HG03558 (cell line): Measurements from ENCODE around the gene MTSS2.
"Not testable (repeated sequence)": the region's sequence is repeated elsewhere in the genome, so short reads cannot be mapped to it uniquely, and the experiment has no call there.

Experiments used
- ATAC-seq: cut with Tn5 transposase; IDR thresholded peaks from one replicate; pipeline ENCODE4 v1.9.1; 2021; ENCODE audit warnings: moderate number of reproducible peaks; ENCODE audit not compliant: unreplicated experiment; ENCODE audit errors: extremely low read depth

MTSS2 gene

DNA sequence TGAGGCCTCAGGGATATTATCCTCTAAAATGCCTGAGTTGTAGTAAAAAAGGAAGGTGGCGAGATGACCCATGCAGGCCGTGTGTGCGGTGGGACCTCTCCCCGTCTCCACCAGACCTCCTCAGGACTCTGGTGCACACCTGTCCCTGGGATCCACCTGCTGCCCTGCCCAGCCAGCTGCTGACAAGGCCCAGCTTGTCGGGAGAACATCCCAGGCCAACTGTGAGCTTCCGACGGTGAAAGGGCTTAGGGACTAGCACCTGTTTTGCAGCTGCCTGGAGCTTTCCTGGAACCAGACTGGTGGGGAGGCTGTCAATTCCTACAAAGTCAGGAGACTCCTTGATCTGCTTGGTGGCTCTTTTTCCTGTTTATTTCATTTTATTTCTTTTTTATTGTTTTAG lies 27.9 kb downstream of the MTSS2 start:
- no peak for ATAC-seq

DNA sequence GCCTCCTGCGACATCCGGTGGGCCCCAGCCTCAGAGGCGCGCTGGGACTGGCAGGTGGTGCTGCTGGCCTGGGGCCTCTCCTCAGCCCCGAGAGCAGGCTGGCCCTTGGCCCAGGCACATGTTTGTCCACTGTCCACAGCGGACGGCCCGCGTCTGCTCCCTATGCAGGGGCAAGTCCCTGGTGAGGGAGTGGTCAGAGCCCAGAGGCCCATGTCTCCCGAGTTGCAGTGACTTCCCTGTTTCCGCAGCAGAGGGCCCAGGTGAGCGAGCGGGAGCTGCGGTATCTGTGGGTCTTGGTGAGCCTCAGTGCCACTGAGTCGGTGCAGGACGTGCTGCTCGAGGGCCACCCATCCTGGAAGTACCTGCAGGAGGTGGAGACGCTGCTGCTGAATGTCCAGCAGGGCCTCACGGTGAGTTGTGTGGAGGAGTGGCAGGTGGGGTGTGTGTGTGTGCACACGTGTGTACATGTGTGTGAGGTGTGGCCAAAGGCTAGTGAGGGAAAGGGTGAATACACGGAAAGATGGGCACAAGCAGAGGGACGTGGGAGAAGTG lies 29.1 kb downstream of the MTSS2 start:
- no peak for ATAC-seq

DNA sequence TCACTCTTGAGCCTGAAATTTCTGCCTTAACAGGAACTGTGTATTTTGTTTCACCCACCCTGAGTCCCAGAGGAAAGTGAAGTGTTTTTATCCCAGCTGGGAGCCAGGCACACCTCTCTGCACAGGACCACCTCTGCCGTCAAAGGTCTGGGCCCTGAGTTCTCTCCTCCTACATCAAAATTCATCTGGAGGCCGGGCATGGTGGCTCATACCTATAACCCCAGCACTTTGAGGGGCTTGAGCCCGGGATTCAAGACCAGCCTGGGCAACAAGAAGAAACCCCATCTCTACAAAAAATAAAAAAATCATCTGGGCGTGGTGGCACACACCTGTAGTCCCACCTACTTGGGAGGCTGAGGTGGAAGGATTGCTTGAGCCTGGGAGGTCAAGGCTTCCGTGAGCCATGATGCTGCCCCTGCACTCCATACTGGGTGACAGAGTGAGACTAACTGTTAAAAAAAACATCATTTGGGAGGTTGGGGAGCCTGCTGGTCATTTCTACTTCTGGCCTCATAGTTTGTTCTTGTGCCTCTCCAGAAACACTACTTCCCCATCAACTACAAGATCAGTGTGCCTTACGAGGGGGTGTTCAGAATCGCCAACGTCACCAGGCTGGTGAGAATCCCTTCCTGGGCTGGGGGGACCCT lies 29.7 kb downstream of the MTSS2 start:
- no peak for ATAC-seq

DNA sequence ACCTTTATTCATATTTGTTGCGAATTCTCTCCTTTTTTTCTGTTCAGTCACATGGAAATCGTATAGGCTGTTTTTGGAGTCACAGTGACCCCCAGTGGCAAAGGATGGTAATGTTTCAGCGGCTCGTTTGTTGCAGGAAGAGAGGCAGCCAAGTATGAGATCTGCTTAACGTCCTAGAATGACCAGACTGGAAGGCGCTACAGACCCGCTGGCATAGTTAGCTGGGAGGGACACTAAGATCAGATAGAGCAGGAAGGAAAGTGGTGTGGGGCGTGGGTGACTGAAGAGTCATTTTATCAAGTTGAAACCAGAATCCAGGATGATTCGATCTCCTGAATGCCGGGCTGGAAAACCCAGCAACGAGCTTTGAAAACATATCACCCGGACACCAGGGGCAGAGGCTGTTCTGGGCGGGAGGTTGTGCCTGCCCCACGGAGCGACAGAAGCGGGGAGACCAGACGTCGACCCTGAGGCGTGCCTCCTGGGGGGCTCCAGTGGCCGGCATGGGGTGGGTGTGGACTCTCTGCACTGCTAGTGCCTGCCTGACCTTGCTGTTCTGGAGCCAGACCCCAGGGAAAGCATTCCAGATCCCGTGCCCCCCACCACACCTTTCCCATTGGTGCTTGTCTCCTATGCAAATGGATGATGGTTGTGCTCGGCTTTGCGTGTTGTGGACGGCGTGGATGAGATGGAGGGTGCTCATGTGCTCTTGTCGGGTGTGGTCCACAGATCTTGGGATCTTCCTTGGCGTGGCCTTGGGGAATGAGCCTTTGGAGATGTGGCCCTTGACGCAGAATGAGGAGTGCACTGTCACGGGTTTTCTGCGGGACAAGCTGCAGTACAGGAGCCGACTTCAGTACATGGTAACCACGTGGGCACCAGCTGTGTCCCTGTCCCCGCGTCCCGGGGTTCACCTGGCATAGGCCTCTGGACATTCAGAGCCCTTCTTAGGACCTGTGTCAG lies 31.8 kb downstream of the MTSS2 start:
- ATAC-seq: no peak

DNA sequence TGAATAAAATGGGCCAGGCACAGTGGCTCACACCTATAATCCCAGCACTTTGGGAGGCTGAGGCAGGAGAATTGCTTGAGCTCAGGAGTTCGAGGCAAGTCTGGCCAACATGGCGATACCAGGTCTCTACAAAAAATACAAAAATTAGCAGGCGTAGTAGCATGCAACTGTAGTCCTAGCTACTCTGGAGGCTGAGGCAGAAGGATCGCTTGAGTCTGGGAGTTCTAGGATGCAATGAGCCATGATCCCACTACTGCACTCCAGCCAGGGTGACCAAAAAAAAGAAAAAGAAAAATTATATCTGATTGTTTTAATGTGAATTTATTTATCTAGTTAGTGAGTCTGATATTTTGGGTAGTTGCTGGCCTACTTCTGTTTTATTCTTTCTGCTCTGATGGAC lies 32.4 kb downstream of the MTSS2 start:
- ATAC-seq: no peak

DNA sequence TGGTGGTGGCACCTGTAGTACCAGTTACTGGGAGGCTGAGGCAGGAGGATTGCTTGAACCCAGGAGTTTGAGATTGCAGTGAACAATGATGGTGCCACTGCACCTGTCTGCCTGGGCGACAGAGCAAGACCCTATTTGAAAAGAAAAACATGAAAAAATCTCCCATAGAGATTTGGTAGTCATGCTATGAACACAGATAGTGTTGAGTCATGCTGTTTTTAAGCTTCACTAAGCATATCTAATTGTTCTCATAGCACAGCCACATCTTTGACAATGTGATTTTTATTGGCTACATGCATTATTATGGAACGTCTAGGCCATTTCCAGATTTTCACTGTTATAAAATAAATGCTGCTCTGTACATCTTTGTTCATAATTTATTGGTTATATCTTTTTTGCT lies 33.5 kb downstream of the MTSS2 start:
- ATAC-seq: no peak

DNA sequence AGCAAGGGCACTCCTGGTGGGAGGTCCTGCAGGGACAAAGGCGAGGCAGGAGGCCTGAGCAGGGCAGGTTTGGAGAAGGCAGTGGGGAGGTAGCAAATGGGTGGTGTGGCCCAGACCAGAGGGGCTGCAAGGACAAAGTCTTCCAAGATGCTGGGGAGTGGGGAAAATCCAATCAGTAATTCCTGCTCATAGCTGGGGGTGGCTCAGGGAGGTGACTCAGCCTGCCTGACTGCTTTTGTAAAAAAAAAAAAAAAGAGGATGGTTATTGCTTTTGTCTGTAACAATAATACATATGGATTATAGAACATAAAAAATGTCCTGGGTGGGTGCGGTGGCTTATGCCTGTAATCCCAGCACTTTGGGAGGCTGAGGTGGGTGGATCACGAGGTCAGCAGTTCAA lies 34.3 kb downstream of the MTSS2 start:
- no peak for ATAC-seq

DNA sequence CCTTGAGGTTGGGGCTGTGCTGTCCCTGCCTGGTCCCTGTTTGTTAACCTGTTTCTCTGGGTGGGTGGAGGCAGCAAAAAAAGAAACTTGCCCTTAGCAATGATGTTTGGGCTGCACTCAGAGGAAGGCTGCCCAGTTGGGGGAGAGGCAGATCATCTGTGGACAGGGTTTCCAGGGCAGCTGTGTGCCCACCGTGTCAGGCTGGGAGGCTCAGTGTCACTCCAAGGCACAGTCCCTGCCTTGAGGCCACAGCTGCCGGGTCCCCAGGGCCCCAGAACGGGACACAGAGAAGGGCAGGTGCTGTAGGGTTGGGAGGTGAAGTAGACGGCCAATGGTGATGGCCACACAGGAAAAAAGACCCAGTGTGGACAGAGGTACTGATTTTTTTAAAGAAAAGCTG lies 35.6 kb downstream of the MTSS2 start:
- no peak for ATAC-seq

DNA sequence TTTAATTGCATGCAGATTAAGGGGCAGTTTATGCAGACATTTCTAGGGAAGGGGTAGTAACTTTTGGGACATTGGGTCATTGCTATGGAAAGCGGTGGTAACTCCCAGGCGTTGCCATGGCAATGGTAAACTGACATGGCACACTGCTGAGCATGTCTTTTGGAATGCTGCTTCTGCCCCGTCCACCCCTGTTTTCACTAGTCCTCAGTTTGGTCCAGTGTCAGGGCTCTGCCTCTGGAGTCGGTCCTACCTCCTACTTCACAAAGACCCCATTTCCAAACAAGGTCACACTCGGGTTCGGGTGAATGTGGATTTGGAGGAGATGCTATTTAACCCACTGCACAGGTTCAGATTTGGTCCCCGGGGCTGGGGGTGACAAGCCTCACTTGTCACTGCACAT lies 36.6 kb downstream of the MTSS2 start:
- ATAC-seq: no peak

DNA sequence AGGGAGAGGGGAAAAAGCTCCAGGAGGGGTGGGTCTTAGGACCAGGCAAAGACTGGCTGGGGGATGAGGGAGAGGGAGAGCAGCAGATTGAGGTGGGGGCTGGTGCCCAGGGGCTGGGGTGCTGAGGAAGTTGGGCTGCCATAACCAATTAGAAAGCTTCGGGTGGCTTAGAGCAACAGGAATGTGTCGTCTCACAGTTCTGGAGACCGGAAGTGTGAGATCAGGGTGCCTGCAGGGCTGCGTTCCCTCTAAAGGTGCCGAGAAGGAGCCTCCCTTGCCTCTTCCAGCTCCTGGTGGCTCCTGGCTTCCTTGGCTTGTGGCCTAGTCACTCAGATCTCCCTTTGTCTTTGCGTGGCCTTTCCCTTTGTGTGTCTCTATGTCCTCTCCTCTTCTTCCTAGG lies 37.2 kb downstream of the MTSS2 start:
- ATAC-seq: no peak

DNA sequence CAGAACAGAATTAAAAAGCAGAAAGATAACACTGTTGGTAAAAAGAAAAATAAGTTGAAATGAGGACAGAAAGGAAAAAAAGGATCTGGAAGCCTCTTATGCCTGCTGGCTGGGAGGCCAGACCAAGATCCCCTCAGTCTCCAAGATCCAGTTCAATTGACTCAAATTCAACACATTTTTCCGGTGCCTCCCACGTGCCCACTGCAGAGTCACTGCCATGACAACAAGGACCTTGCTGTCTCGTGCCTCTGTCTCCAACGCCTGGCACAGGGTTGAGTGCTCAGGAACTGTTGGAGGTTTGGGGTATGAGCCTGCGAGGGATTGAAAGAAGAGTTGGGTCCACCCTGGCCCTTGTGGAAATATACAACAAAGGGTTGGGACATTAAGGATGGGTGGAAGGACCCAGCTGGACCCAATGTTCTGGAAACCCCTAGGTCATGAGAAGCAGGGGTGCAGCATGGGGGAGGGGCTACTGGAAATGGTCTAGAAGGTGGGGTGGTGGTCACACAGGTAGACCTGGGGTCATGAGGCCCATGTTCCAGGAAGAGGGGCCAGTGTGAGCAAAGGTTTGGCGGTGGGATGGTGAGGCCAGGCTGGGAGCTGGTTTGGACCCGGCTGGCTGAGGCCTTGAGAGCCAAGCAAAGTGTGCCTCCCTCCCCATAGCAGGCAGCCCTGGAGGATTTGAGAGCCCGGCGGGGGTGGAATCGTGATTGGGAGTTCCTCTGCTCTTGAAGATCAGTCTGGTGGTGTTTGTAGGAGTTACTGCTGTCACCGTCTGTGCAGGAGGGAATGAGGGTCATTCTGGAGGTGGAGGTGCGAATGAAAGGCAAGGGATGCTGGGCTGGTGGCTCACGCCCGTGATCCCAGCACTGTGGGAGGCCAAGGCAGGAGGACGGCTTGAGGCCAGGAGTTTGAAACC lies 38.2 kb downstream of the MTSS2 start:
- no peak for ATAC-seq

DNA sequence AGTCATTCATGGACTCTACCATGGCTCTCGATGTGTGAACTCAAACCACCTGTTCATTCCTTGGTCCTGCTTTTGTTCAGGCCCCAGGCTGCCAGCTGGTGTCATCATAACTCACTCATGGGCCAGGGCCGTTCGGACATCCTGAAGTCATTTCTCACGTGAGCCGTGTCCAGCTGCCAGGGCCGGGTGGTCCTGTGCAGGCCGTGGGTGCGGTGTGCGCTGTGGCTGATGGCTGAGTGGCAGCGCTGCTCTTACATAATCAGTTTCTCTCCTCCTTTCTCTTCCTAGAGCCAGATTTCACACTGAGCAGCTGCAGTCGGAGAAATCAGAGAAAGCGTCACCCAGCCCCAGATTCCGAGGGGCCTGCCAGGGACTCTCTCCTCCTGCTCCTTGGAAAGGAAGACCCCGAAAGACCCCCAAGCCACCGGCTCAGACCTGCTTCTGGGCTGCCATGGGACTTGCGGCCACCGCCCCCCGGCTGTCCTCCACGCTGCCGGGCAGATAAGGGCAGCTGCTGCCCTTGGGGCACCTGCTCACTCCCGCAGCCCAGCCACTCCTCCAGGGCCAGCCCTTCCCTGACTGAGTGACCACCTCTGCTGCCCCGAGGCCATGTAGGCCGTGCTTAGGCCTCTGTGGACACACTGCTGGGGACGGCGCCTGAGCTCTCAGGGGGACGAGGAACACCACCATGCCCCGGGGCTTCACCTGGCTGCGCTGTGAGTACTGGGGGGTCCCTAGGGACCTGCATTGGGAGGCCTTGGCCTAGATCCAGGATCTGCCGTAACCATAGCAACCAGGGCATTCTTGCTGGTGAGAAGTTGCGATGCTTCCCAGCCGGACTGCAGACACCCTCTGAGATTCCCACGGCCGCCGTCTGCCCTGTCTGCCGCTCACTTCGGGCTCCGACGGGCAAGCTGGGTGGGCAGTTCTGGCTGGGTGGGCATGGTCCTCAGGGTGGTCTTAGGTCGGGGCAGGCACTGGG lies 39.3 kb downstream of the MTSS2 start, which contains the start of gene IL34:
Gene IL34, plus strand, starts transcription at position 300 of the 982 bp plus-strand sequence. Its CDS starts 389 bp downstream, at position 689.
- no peak for ATAC-seq

DNA sequence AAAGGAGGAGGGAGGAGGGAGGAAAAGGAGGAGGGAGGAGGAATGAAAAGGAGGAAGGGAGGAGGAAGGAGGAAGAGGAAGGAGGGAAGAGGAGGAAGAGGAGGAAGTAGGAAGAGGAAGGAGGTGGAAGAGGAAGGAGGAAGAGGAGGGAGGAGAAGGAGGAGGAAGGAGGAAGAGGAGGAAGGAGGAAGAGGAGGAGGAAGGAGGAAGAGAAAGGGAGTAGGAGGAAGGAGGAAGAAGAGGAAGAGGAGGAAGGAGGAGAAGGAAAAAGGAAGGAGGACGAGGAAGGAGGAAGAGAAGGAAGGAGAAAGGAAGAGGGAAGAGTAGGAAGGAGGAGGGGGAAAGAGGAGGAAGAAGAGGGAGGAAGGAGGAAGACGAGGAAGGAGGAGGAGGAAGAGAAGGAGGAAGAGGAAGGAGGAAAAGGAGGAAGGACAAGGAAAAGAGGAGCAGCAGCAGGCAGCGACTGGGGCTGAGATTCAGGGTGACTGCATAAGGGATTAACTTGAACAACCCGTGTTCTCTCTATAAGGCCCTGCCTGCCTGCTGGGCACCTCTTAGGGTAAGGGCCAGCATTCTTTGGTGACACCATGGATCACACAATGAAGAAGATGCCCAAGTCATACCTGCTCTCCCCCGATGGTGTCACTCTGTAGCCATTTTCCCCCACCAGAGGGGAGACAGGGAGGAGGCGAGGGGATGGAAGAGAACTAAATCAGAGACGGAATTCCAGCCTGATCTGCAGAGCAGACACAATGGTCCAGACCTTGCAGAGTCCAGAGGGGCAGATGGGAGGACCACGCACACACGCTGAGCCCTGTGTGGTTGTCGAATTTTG lies 40.9 kb downstream of the MTSS2 start:
- ATAC-seq: no peak

DNA sequence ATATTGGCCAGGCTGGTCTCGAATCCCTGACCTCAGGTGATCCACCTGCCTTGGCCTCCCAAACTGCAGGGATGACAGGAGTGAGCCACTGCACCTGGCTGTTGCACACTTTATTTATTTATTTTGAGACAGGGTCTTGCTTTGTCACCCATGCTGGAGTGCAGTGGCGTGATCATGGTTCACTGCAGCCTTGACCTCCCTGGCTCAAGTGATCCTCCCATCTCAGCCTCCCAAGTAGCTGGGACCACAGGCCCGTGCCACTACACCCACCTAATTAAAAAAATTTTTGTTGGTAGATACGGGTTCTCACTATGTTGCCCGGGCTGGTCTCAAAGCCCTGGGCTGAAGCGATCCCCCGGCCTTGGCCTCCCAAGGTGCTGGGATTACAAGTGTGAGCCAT lies 42.6 kb downstream of the MTSS2 start:
- ATAC-seq: not testable (repeated sequence)

DNA sequence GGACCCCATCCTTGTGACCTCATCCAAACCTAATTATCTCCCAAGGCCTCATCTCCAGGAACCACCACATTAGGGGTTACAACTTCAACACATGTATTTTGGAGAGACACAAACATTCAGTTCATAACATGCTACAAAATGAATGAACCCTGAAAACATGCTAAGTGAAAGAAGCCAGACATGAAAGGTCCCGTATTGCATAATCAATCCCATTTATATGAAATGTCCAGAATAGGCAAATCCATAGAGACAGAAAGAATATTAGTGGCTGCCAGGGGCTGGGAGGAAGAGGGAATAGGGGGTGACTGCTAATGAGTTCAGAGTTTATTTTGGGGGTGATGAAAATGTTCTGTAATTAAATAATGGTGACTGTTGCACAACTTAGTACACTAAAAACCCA lies 43.2 kb downstream of the MTSS2 start:
- no peak for ATAC-seq

DNA sequence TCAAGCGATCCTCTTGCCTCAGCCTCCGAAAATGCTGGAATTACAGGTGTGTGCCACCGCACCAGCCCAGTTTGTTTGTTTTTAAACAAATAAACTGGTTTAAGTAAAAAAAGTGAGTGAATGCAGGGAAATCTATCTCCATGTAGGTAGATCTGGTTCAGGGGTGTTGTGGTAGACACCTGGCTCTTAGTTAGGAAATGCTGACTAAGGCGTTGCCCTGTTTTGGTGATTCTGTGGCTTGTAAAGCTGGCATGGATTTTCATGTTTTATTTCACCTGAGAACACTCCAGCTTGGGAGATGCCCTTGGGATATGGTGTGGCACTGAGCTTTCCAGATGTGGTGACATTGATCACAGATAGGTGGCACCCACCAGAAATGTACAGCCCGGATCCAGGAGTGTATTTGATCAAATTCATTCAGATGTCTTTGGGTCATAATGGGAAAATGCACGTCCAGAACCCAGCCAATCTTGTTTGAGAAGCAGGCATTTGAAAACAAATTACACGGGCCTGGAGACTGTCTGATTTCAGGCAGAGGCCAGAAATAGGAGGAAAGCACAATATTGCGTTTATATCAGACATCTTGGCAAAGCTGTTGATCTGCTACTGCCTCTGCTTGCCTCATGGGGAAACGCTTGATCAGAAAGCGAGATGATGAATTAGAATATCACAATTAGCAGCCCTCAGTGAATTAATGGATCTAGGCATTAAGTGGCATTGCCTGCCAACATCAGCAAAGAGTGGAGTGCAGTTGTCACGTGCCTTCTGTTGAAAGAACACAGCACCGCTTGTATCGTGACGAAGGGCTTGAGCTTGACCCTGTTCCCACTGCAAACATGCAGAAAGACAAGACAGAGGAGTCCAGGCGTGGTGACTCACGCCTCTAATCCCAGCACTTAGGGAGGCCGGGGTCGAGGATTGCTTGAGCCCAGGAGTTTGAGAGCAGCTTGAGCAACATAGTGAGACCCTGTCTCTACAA lies 46.8 kb downstream of the MTSS2 start:
- no peak for ATAC-seq
